ENCODE results near the gene TMEM80.

- TF ChIP-seq CTCF (IDR thresholded peaks at IDR 0.05; ENCODE audit: extremely low read depth in 1 of 2, insufficient read depth in 1 of 2, low read depth in 1 of 2, low read length in 2 of 2) (no peak), POLR2A (IDR thresholded peaks at IDR 0.05; ENCODE audit: low read depth, low read length) (no peak), JUN (IDR thresholded peaks at IDR 0.05; ENCODE audit: borderline replicate concordance, insufficient read depth, insufficient read length, low read depth) (no peak), EZH2 (IDR thresholded peaks at IDR 0.05; ENCODE audit: borderline replicate concordance, low read depth, low read length, severe bottlenecking) (no peak), GATA2 (IDR thresholded peaks at IDR 0.05; ENCODE audit: insufficient read depth, insufficient read length, low read depth, low read length) (no peak), POLR2AphosphoS5 (IDR thresholded peaks at IDR 0.05; ENCODE audit: insufficient read depth, low read depth, low read length) (no peak), FOS (IDR thresholded peaks at IDR 0.05; ENCODE audit: borderline replicate concordance, insufficient read depth, low read length) (no peak)
Observed at GRCh38 chr11:680476-680875, 15.1 kb upstream of the TMEM80 start.

Data from endothelial cell of umbilical vein (primary cell).